ENCODE results near the gene CENPX.

Gene CENPX

GRCh38 chr17:82060614-82061013, 37.9 kb upstream of the CENPX start:
- peak; percentile 1; the same call in 1 of the 3 replicates for ATAC-seq
- TF ChIP-seq CREB5 (CRISPR knock-in tag; IDR thresholded peaks at IDR 0.05; ENCODE audit: low read depth) (no peak), ZNF70 (CRISPR knock-in tag; IDR thresholded peaks at IDR 0.05) (no peak), BACH2 (CRISPR knock-in tag; IDR thresholded peaks at IDR 0.05; ENCODE audit: borderline replicate concordance) (no peak), PPARA (CRISPR knock-in tag; IDR thresholded peaks at IDR 0.05; ENCODE audit: borderline replicate concordance) (no peak), TSHZ2 (CRISPR knock-in tag; IDR thresholded peaks at IDR 0.05) (no peak), ZNF565 (CRISPR knock-in tag; conservative IDR thresholded peaks at IDR 0.05; ENCODE audit: low read depth) (no peak), ISL1 (CRISPR knock-in tag; IDR thresholded peaks at IDR 0.05) (no peak), CSDC2 (CRISPR knock-in tag; IDR thresholded peaks at IDR 0.05) (no peak)

GRCh38 chr17:82060001-82060380, 37.3 kb upstream of the CENPX start:
- TF ChIP-seq CSRNP3 (CRISPR knock-in tag; IDR thresholded peaks at IDR 0.05) (no peak), OSR1 (CRISPR knock-in tag; IDR thresholded peaks at IDR 0.05) (no peak), ZC3H10 (CRISPR knock-in tag; IDR thresholded peaks at IDR 0.05) (no peak), ZNF565 (CRISPR knock-in tag; conservative IDR thresholded peaks at IDR 0.05; ENCODE audit: low read depth) (no peak), SNAI2 (CRISPR knock-in tag; IDR thresholded peaks at IDR 0.05) (no peak), ZNF70 (CRISPR knock-in tag; IDR thresholded peaks at IDR 0.05) (no peak), TSHZ2 (CRISPR knock-in tag; IDR thresholded peaks at IDR 0.05) (no peak), TCF4 (CRISPR knock-in tag; IDR thresholded peaks at IDR 0.05; ENCODE audit: borderline replicate concordance) (no peak), TOX (CRISPR knock-in tag; IDR thresholded peaks at IDR 0.05; ENCODE audit: borderline replicate concordance) (no peak), GLIS3 (CRISPR knock-in tag; IDR thresholded peaks at IDR 0.05) (no peak), ARNTL (CRISPR knock-in tag; IDR thresholded peaks at IDR 0.05; ENCODE audit: borderline replicate concordance, low read depth) (no peak), ESRRG (CRISPR knock-in tag; IDR thresholded peaks at IDR 0.05) (no peak)
- peak; percentile 1; the same call in 2 of the 3 replicates for ATAC-seq

- no peak for TF ChIP-seq SNAI2 (CRISPR knock-in tag; IDR thresholded peaks at IDR 0.05)
- no peak for TF ChIP-seq CSRNP3 (CRISPR knock-in tag; IDR thresholded peaks at IDR 0.05)
- no peak for TF ChIP-seq ZNF565 (CRISPR knock-in tag; conservative IDR thresholded peaks at IDR 0.05; ENCODE audit: low read depth)
- TF ChIP-seq PATZ1 (CRISPR knock-in tag; IDR thresholded peaks at IDR 0.05; ENCODE audit: borderline replicate concordance), result no peak
- TF ChIP-seq ZC3H10 (CRISPR knock-in tag; IDR thresholded peaks at IDR 0.05), result no peak
- TF ChIP-seq TOX (CRISPR knock-in tag; IDR thresholded peaks at IDR 0.05; ENCODE audit: borderline replicate concordance), result no peak
- TF ChIP-seq RARB (CRISPR knock-in tag; IDR thresholded peaks at IDR 0.05), result no peak
- no peak for TF ChIP-seq ZFP30 (CRISPR knock-in tag; IDR thresholded peaks at IDR 0.05)
- no peak for TF ChIP-seq CREB5 (CRISPR knock-in tag; IDR thresholded peaks at IDR 0.05; ENCODE audit: low read depth)
- TF ChIP-seq CSDC2 (CRISPR knock-in tag; IDR thresholded peaks at IDR 0.05), result no peak
- no peak for TF ChIP-seq ZNF70 (CRISPR knock-in tag; IDR thresholded peaks at IDR 0.05)
- no peak for TF ChIP-seq ESRRG (CRISPR knock-in tag; IDR thresholded peaks at IDR 0.05)
- no peak for TF ChIP-seq PPARA (CRISPR knock-in tag; IDR thresholded peaks at IDR 0.05; ENCODE audit: borderline replicate concordance)
- TF ChIP-seq OSR1 (CRISPR knock-in tag; IDR thresholded peaks at IDR 0.05), result no peak
- no peak for TF ChIP-seq BACH2 (CRISPR knock-in tag; IDR thresholded peaks at IDR 0.05; ENCODE audit: borderline replicate concordance)
- TF ChIP-seq TCF4 (CRISPR knock-in tag; IDR thresholded peaks at IDR 0.05; ENCODE audit: borderline replicate concordance), result no peak
- no peak for TF ChIP-seq ZFP3 (CRISPR knock-in tag; IDR thresholded peaks at IDR 0.05)
- peak; percentile 2 for ATAC-seq
Observed at GRCh38 chr17:82059272-82060000, 36.8 kb upstream of the CENPX start.
